HG03460 (cell line): ENCODE data around the gene SIGLEC10.
"Not testable (repeated sequence)": the region's sequence is repeated elsewhere in the genome, so short reads cannot be mapped to it uniquely, and the experiment has no call there.

Experiments used
- ATAC-seq: cut with Tn5 transposase; IDR thresholded peaks from one replicate; pipeline ENCODE4 v1.9.1; 2021; ENCODE audit not compliant: unreplicated experiment

The SIGLEC10 gene, protein sequence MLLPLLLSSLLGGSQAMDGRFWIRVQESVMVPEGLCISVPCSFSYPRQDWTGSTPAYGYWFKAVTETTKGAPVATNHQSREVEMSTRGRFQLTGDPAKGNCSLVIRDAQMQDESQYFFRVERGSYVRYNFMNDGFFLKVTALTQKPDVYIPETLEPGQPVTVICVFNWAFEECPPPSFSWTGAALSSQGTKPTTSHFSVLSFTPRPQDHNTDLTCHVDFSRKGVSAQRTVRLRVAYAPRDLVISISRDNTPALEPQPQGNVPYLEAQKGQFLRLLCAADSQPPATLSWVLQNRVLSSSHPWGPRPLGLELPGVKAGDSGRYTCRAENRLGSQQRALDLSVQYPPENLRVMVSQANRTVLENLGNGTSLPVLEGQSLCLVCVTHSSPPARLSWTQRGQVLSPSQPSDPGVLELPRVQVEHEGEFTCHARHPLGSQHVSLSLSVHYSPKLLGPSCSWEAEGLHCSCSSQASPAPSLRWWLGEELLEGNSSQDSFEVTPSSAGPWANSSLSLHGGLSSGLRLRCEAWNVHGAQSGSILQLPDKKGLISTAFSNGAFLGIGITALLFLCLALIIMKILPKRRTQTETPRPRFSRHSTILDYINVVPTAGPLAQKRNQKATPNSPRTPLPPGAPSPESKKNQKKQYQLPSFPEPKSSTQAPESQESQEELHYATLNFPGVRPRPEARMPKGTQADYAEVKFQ

GRCh38 chr19:51417107-51417809, at the start of gene SIGLEC10:
TSS of gene SIGLEC10 (minus strand) at chr19:51417642. CDS start at chr19:51417581, 61 bp downstream.
- peak; percentile 65 for ATAC-seq

DNA sequence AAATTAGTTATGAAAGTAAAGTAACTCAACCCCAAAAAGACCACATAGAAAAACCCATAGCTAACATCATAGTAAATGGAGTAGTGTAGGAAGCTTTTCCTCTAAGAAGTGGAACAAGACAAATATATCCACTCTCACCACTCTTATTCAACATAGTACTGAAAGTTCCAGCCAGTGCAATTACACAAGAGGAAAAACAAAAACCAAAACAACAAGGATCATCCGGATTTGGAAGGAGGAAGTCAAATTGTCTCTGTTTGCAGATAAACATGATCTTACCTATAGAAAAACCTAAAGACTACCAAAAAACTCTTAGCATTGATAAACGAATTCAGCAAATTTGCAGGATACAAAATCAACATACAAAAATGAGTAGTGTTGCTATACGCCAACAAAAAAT, 49.3 kb upstream of the SIGLEC10 start:
- ATAC-seq = no peak

- not testable (repeated sequence) for ATAC-seq
Observed at GRCh38 chr19:51463976-51464581, 46.6 kb upstream of the SIGLEC10 start.

DNA sequence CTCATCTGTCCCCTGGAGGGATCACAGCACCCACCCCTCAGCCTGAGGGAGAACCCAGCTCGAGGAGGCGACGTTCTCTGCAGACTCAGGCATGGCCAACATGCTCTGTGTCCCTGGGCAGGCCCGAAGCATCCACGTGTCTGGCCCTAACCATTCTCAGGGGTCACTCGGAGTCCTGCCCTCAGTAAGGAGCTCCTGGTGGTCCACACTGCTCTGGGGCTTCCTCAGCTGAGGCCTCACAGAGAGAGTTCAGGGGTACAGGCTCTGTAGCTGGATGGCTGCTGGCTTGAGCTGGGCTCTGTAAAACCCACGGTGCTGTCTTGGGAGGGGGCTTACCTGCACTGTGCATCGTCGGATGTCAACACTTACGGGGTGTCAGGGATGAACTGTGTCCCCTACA, 45.2 kb upstream of the SIGLEC10 start:
- ATAC-seq = no peak

DNA sequence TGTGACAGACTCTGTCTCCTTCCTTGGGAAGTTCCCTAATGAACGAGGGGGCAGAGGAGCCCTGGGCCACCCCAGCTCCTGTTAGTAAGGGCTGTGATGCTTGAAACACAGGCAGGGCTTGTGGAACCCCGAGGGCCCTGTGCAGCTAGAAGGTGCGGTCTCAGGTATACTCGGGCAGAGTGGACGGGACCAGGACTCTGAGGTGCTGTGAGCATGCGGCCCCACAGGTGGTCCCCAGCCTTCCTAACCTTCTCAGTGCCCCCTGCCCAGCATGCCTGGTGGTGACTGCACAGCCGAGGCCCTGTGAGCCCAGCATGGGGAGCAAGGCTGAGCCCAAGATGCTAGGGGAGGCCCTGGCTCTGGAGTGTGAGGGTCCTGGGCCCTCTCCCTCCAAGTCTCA, 44.8 kb upstream of the SIGLEC10 start:
- ATAC-seq = no peak

DNA sequence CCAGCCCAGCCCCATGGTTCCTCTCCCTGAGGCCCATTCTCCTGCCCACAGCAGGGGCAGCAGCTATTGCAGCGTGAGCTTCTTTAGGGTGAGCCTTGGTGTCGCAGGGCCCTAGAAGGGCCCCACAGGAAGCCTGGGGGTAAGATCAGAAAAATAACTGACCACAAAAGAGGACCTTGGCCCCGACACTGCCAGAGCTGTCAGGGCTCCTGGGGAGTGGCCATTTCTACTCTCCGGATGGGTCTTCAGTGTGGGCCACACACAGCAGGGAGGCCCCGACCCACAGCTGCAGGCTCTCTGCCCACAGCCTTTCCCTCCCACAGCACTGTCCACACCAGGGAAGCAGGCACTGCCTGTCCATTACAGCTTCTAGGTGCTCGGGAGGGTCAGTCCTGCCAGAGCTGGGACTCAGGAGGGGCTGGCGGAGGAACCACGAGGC, 44.3 kb upstream of the SIGLEC10 start:
- no peak for ATAC-seq

DNA sequence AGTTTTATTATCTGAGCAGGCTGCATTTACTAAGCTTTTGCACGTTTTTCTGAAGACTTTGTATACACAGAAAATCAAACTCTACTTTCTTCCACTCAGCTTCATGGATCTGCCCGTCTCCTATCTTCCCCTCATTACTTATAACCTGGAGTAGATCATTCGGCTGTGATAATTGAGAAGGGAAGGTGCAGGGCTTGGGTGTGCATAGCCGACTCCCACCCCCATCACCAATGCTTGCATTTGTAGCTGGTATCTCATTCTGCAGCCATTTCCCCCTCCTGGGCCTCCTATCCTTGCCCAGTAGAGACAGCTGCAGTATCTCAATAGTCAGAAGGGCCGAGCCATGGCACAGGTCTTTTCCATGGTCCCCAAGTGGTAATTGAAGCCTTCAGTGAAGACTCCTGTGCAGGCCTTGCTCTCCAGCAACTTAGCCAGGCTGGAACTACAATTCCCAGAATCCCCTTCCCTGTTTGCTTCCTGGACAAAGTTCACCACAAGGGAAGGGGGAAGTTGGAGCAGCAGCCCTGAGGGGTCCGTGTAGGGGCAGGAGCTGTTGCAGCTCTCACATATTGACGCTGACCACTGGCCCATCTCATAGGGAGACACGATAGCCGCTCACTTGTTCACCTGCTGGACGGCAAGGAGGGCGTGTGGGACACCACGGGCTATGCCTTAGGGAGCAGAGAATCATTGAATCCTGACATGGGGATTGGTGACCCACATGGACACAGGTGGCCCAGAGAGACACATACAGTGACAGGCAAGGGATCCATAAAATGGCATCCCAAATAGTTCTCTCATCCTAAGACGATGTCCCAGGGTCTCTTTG, 42.9 kb upstream of the SIGLEC10 start:
- no peak for ATAC-seq

DNA sequence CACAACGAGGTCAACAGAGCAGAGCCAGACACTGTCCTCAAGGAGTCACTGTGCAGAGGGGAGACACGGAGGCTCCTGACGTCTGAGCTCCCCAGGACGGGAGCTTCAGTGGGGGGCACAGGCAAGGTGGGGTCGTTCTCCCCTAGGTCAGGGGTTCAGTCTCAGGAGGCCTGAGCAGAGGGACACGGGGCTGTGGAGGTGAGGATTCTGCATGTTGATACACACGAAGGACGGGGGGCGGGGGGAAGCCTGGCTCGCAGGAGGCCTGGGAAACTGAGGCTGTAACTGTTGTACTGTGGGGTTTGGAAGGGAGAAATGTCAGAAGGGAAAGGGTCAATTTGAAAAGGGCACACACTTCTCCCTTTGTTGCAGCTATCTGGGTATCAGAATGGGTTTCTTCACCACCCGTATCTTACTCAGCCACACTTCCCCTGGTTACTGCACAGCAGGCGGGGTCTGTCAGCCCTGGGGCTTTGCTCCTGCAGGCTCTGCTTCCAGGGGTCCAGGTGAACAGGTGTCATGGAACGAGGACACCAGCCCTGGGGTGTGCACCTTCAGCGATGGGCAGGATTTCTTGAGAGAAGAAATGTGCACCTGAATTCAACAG, 41.6 kb upstream of the SIGLEC10 start:
- ATAC-seq = no peak

DNA sequence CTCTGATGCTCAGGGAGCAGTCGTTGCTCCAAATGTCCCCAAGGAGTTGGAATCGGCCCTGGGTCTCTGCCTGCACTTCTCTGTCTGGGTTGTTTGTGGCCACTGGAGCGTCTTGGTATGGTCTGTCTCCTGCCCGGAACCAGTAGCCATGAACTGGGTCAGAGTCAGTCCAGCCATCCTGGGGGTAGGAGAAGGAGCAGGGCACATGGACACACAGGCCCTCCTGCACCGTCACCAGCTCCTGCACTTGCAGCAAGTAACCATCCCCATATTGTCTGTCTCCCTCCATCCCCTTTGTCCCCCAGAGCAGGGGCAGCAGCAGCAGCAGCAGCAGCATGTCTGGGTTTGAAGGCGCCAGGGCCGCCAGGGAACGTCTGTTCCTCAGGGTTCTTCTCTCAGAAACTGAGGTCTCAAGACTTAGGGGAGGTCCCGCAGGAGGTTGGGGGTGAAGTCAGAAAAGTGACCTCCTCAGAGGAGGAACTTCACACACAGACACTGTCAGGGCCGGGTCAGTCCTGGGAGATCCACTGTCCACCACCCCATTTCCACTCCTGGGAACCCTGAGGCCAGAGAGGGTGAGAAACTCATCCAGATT, 40.7 kb upstream of the SIGLEC10 start, which contains the start of gene SIGLEC8:
Gene SIGLEC8, minus strand, starts transcription at position 404 of the 595 bp plus-strand sequence. Its CDS starts 67 bp downstream, at position 337.
- no peak for ATAC-seq

DNA sequence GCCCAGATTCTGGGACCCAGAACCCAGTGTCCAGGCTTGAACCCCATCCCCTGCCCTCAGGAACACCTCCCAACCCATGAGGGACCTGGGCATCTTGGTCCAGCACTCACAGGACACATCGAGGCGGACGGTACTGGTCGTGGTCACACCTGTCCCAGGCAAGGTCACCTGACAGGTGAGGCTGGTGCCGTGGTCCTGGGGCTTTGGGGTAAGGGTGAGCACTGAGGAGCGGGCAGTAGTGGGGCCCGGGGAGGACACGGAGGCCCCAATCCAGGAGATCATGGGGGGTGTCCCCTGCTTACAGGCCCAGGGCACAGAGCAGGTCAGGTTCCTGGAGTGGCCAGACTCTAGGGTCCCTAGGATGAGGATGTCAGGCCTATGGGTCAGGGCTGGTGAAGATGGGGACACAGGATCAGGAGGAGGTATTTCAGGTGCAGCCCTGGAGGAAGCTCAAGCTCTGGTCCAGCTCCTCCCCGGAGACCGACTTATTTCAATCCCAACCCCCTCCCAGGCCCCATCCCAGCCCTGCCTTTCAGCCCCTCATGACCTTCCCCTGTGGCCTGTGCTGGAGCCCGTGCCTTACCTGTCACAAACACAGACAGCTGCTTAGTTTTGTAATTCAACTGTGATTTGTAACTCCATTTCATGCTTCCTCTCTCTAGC, 40.0 kb upstream of the SIGLEC10 start:
- ATAC-seq = no peak

- no peak for ATAC-seq
Observed at GRCh38 chr19:51456541-51457290, 39.3 kb upstream of the SIGLEC10 start.

- no peak for ATAC-seq
Observed at GRCh38 chr19:51450730-51451307, 33.4 kb upstream of the SIGLEC10 start.

- no peak for ATAC-seq
Observed at GRCh38 chr19:51448411-51449016, 31.1 kb upstream of the SIGLEC10 start.

- ATAC-seq = no peak
Observed at GRCh38 chr19:51448011-51448410, 30.6 kb upstream of the SIGLEC10 start.

DNA sequence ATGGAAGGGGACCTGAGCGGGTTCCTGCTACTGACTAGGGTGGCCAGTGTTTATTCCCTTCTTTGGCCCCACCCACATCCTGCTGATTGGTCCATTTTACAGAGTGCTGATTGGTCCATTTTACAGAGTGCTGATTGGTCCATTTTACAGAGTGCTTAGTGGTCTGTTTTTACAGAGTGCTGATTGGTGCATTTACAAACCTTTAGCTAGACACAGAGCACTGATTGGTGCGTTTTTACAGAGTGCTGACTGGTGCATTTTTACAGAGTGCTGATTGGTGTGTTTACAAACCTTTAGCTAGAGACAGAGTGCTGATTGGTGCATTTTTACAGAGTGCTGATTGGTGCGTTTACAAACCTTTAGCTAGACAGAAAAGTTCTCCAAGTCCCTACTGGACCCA, 30.1 kb upstream of the SIGLEC10 start:
- ATAC-seq = not testable (repeated sequence)

- ATAC-seq = peak; percentile 74
Observed at GRCh38 chr19:51441410-51442390, 24.3 kb upstream of the SIGLEC10 start.
